Left cardiac atrium (tissue), 4 donors: Measurements from ENCODE around the gene RD3L. TPM values are rescaled to one million over a fixed set of nuclear protein-coding genes. Genes with fewer than 3 reads are reported as not detected.

Experiments
- ATAC-seq, 2 donors: fragments of 200-7000 bp; cut with Tn5 transposase; one replicate each; pipeline ENCODE4 v1.9.1; 2020; ENCODE audit warnings: mild to moderate bottlenecking in 2 of 2, moderate library complexity in 2 of 2
- DNase-seq: peaks from one replicate; pipeline ENCODE4 v3.0.0-alpha.2; 2020
- intact Hi-C, 2 donors: fragments of 100-400 bp; cut with DNase I; formaldehyde crosslinking; loops; one replicate each; pipeline versions ENCODE4 v1.14.1 to v1.15.1; 2022 to 2023
- long read RNA-seq: library from polyadenylated mRNA; unstranded; transcript quantifications from one replicate; pipeline ENCODE4 v2.0.0, GENCODE V29; 2021
- total RNA-seq, 2 donors: library from RNA; stranded (reverse); fragmentation: NEBNext Ultra II Directional; extraction: Animal tissue kit (Norgen Biotek cat#: 25700); gene quantifications; one replicate each; pipeline ENCODE4 v1.2.1, GENCODE V29; 2021
- donor health status: DM: no; HTN: yes; CAD: no.
- donor health status: DM: no; HTN: yes; CAD: no; lungs with severe emphysema.
- donor health status: DM: yes; HTN: yes; CAD: no.
- donor health status: Dilated cardiomyopathy.

The RD3L gene
- 10 to 100 TPM; 11.6 to 14.9 TPM for total RNA-seq
- long read RNA-seq, partial matches to known transcripts = 0 of 2 reads
- long read RNA-seq, other reads (novel, unspliced or antisense) = 0 of 2 reads

GRCh38 chr14:103941973-103942736, at the start of gene RD3L:
Gene RD3L (minus strand): TSS chr14:103942529. CDS start chr14:103941695, 834 bp downstream.
- intact Hi-C loops = no loop called here
- DNase-seq (no peak), ATAC-seq (peak; percentile 68 to 73)

GRCh38 chr14:103989964-103990363, 47.6 kb upstream of the RD3L start:
- intact Hi-C loops = no loop called here

GRCh38 chr14:103989034-103989433, 46.7 kb upstream of the RD3L start:
- ATAC-seq (no peak), DNase-seq (no peak)
- intact Hi-C loops = no loop called here

More at GRCh38 chr14:103989964-103990363, 47.6 kb upstream of the RD3L start:
- no peak for DNase-seq
- no peak for ATAC-seq

GRCh38 chr14:103984196-103984595, 41.9 kb upstream of the RD3L start:
- ATAC-seq = no peak
- intact Hi-C loops = loop anchor here in 1 of 2 donors (5.0 kb wide), 1 partner anchor 177 kb away; no protein-coding TSS in a partner anchor
- DNase-seq = no peak

GRCh38 chr14:103980623-103981238, 38.4 kb upstream of the RD3L start:
- intact Hi-C loops = loop anchor here in 1 of 2 donors (5.0 kb wide), 1 partner anchor 173 kb away; no protein-coding TSS in a partner anchor

GRCh38 chr14:103974575-103974974, 32.2 kb upstream of the RD3L start:
- DNase-seq = no peak
- intact Hi-C loops = no loop called here
- no peak for ATAC-seq

More at GRCh38 chr14:103980623-103981238, 38.4 kb upstream of the RD3L start:
- peak; percentile 74 for DNase-seq
- peak in 1 of 2 donors; percentile 23 for ATAC-seq

- DNase-seq (no peak), ATAC-seq (peak in 1 of 2 donors; percentile 25)
- intact Hi-C loops = no loop called here
These were observed 31.0 kb upstream of the RD3L start for GRCh38 chr14:103973354-103973753.

- peak; percentile 12 to 32 for ATAC-seq
- intact Hi-C loops = no loop called here
- DNase-seq = no peak
These were observed 27.6 kb upstream of the RD3L start for GRCh38 chr14:103969961-103970360.

- ATAC-seq (no peak), DNase-seq (no peak)
- intact Hi-C loops = no loop called here
These were observed 24.3 kb upstream of the RD3L start for GRCh38 chr14:103966631-103967030.

- no peak for ATAC-seq
- intact Hi-C loops = no loop called here
- DNase-seq = no peak
These were observed 19.7 kb upstream of the RD3L start for GRCh38 chr14:103961928-103962578.

- ATAC-seq = no peak
- intact Hi-C loops = no loop called here
- no peak for DNase-seq
These were observed 18.2 kb upstream of the RD3L start for GRCh38 chr14:103960457-103961055.

GRCh38 chr14:103949131-103949790, 6.9 kb upstream of the RD3L start:
- intact Hi-C loops = no loop called here
- DNase-seq (no peak), ATAC-seq (no peak)

- ATAC-seq = no peak
- DNase-seq = no peak
- intact Hi-C loops = no loop called here
These were observed 6.1 kb upstream of the RD3L start for GRCh38 chr14:103948442-103948841.

- DNase-seq (no peak), ATAC-seq (no peak)
- intact Hi-C loops = no loop called here
These were observed 4.6 kb upstream of the RD3L start for GRCh38 chr14:103946975-103947374.

GRCh38 chr14:103943673-103944072, 1.3 kb upstream of the RD3L start:
- no peak for DNase-seq
- intact Hi-C loops = no loop called here
- no peak for ATAC-seq

GRCh38 chr14:103941462-103941861, 867 bp downstream of the RD3L start:
- ATAC-seq (no peak), DNase-seq (no peak)
- intact Hi-C loops = no loop called here

- no peak for DNase-seq
- ATAC-seq = no peak
- intact Hi-C loops = no loop called here
These were observed 7.2 kb downstream of the RD3L start for GRCh38 chr14:103935102-103935501.

- no peak for DNase-seq
- ATAC-seq = no peak
- intact Hi-C loops = no loop called here
These were observed 9.4 kb downstream of the RD3L start for GRCh38 chr14:103932791-103933490.
